GM19397 (cell line): ENCODE measurements around the gene SNN.

Experiments used
- ATAC-seq: cut with Tn5 transposase; IDR thresholded peaks from one replicate; pipeline ENCODE4 v1.9.1; 2021; ENCODE audit warnings: mild to moderate bottlenecking, moderate library complexity; ENCODE audit not compliant: unreplicated experiment

SNN gene

DNA sequence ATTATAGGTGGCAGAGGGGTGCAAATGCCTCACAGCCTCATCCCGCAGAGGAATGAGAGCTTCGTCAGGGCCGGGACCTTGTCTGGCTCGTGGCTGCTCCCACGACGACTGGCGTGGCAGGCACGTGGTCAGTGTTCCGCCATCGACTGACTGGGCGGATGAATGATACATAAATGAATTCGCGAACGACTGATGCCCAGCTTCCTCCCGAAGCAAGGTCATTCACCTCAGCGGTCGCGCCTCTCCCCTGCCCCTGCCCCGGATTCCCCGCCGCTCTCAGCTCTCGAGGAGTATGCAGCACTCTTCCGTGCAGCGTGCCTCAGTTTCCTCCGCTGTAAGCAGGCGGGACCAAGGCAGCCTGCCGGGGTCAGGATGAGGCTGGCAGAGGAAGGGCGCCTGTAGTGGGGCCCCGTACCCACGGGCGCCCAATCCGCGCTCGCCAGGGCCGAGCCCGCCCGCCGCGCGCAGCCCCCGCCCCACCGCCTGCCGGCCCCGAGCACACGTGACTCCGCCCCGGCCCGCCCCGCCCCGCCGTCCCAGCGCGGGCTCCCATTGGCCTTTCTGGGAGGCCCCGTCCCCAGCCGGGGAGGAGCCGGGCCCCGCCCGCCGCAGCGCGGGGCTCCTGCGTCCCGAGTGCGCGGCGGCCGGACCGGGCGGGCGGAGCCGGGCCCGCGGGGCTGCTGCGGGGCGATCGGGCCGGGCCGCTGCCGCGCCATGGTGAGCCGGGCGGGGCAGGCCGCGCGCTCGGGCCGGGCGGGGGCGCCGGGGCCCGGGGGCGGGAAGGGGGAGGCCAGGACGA lies at the start of gene SNN:
SNN (plus strand) TSS at position 632 of the 799 bp plus-strand sequence. CDS start 7,605 bp downstream, outside the sequence.
- peak; percentile 59 for ATAC-seq

- peak; percentile 37 for ATAC-seq
These were observed 48.9 kb upstream of the SNN start for GRCh38 chr16:11619327-11619851.

GRCh38 chr16:11620243-11621003 lies 47.8 kb upstream of the SNN start:
- ATAC-seq, result no peak

DNA sequence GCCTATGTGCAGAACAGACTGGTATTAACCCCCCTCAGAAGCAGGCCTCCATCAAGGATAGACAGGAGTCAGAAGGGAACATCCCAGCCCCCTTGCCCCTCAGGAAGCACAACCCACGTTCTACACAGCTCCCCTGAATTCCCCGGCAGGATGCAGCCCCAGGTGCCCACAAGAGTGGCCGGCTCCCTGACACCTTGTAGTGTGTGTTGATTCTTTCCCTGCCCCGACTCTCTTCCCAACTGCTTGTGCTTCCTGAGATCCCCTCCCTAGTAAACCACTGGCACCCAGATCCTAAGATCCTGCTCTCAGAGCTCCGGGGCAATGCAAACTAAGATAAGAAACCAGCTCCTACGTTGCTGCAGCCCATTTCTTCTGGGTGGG lies 46.7 kb upstream of the SNN start:
- no peak for ATAC-seq

- ATAC-seq, result peak; percentile 36
These were observed 46.2 kb upstream of the SNN start for GRCh38 chr16:11621920-11622651.

GRCh38 chr16:11624205-11624604 lies 44.0 kb upstream of the SNN start:
- no peak for ATAC-seq

DNA sequence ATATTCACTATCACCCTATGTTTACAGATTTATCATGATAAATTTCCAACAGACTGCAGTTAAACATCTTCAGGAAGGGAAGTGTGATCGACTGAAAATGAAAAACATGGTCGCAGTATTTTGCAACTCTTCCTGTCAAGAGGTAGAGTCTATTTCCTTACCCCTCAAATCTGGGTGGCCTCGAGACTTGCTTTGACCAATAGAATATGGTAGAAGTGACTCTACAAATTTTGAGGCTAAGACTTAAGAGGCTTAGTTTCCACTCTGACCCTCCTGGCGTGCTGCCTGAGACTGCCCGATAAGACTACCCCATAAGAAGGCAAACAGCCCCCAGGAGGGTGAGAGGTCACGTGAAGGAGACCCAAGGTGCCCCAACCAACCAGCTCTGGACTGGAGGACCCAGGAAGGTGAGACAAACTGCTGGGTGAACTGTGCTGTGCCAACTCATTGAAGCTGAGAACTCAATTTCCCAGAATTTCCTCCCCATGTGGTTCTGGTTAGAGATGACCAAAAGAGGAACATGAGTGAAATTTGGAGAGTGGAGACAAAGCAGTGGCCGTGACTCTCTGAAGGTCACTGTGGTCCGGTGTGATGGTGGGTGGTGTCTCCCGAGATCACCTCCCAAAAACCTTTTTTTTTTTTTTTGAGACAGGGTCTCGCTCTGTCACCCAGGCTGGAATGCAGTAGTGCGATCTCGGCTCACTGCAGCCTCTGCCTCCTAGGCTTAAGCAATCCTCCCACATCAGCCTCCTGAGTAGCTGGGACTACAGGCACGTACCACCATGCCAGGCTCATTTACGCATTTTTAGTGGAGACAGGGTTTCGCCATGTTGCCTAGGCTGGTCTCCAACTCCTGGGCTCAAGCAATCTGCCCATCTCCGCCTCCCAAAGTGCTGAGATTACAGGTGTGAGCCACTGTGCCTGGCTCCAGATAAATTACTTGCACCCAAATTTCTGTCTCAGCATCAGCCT lies 43.3 kb upstream of the SNN start:
- ATAC-seq, result no peak

DNA sequence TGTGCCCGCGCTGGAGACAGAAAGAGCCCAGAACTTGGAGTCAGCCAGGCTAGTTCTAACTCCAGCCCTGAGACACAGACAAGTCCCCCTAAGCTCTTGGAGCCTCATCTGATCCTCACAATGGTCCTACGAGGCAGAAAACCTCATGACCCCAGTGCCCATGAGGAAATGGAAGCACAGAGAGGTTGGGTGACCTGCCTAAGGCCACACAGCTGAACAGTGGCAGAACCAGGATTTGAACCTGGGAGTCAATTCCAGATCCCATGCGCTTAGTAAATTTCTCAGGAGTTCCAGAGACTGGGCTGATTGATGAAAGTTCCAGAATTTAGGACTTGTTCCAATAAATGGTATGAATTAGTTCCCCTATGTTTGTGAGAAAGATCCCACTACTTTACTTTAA lies 42.5 kb upstream of the SNN start:
- ATAC-seq, result no peak

DNA sequence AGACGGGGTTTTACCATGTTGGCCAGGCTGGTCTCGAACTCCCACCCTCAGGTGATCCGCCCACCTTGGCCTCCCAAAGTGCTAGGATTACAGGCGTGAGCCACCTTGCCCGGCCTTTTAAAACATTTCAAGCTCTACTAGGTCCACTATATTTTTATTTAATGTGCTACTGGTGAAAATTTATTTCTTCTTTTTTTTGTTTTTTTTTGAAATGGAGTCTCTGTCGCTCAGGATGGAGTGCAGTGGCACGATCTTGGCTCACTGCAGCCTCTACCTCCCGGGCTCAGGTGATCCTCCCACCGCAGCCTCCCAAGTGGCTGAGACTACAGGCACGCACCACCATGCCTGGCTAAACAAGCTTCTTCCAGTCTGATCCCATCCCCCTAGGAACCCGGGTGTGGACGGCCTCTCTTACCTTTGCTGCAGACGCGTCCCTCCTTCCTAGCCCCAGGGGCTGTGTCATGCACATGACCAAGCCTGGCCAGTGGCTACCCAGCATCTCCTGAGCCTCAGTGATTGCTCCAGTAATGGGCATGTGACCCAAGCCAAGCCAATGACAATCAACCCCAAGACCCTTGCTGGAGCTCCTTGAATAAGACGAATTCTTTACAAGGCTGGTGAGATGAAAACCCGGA lies 41.5 kb upstream of the SNN start:
- no peak for ATAC-seq

DNA sequence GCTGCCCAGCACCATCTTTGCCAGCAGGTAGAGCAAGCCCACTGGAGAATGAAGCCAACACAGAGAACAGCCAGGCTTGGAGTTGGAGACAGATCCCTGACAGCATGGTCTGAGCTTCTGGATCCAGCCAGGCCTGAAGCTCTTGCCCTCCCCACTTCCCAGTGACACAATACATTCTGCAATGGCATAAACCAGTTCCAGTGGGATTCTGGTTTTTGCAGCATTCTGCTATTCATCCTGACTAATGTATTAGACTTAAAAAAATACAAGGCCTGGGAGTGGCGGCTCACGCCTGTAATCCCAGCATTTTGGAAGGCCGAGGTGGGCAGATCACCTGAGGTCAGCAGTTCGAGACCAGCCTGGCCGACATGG lies 41.0 kb upstream of the SNN start:
- ATAC-seq, result no peak

GRCh38 chr16:11627822-11628457 lies 40.3 kb upstream of the SNN start:
- no peak for ATAC-seq

- ATAC-seq, result no peak
These were observed 38.9 kb upstream of the SNN start for GRCh38 chr16:11629071-11630030.

DNA sequence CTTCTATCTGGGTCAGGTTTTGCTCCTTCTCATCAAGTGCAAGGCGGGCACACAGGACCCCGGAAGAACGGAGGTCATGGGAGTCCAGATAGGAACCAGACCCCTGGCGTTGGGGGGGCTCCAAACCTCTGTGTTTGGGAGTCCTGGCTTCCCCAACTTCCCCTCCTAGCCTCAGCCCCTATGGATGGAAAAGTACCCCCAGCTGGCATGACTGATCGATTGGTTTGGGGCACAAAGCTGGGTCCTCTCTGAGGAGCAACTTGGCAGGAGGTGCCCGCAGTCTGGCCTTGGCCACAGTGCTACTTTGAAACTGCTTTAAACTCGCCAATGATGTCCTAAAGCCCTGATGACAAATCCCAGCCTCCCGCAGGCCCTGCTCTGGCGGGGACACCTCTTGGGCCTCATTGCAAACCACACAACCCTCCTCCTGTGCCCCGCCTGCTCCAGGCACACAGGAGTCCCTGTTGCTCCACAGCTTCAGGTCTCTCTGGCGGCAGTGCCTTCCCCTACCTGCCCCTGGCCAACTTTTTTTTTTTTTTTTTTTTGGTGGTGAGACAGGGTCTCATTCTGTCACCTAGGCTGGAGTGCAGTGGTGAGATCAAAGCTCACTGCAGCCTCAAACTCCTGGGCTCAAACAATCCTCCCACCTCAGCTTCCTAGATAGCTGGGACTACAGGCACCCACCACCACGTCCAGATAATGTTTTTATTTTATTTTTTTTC lies 38.0 kb upstream of the SNN start:
- ATAC-seq, result no peak

DNA sequence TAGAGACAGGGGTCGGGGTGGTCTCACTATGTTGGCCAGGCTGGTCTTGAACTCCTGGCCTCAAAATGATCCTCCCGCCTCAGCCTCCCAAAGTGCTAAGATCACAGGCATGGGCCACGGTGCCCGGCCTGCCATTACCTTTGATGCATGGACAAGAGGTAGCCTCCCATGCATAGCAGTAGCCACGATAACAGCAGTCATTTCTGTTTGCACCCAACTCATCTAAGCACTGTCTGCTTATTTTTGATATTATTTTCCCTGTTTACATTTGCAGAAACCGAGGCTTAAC lies 37.5 kb upstream of the SNN start:
- no peak for ATAC-seq

GRCh38 chr16:11631214-11631613 lies 37.0 kb upstream of the SNN start:
- no peak for ATAC-seq

DNA sequence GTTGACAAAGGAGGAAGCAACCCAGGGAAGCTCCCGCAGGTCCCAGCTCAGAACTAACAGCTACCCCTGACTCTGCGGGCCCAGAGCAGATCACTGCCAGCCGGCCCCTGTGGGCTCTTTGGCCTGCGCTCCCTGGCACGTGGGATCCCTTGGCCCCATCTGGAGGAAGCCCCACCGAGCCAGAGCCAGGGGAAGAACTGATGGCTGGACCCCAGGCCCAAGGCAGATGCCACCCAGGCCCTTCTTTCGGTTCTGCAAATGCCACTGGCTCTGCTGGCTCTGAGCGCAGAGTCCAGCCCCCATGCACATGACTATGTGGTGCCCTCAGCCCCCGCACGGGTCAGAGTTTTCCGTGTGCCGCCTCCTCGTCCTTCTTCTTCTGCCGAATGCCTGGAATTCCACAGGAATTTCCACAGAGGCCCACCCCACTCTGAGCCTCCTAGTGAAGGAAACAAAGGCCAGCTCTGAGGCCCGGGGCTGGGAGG lies 35.8 kb upstream of the SNN start:
- ATAC-seq, result no peak

DNA sequence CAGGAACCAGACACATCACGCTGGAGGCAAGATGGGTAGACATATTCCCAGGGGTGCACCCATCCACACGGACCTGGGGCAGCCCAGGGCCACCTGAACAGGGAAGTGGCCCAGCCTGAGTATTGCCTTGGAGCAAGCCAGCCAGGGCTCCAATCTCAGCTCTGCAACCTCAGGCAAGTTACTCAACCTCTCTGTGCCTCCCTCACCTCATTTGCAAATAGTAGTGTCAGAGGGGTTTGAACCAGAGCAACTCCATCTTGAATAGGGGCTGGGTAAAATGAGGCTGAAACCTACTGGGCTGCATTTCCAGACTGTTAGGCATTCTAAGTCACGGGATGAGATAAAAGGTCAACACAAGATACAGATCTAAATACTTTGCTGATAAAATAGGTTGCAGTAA lies 35.1 kb upstream of the SNN start:
- no peak for ATAC-seq

GRCh38 chr16:11634312-11634711 lies 33.9 kb upstream of the SNN start:
- no peak for ATAC-seq
